Activated CD8-positive, alpha-beta memory T cell treated with anti-CD3 and anti-CD28 coated beads for 36 hours (primary cell): ENCODE measurements around the gene MED9. TPM values are rescaled to one million over a fixed set of nuclear protein-coding genes. Genes with fewer than 3 reads are reported as not detected.

ENCODE experiments used
- CTCF ChIA-PET: fragments of 350-600 bp; sonication (Branson Sonifier 250); formaldehyde crosslinking; loops from one replicate; lab custom pipeline; 2021; ENCODE audit warnings: antibody characterized with exemption; lab: Charles Lee
- POLR2A ChIA-PET: fragments of 350-600 bp; sonication (Branson Sonifier 250); formaldehyde crosslinking; loops from one replicate; lab custom pipeline; 2021; ENCODE audit warnings: antibody characterized with exemption; lab: Charles Lee
- total RNA-seq, 2 experiments: library from RNA; stranded (reverse); gene quantifications; one replicate each; pipeline ENCODE4 v1.2.3, GENCODE V29; 2021

Gene MED9
- total RNA-seq, 2 experiments from 2014 or later: 14.2 to 16.0 TPM

DNA sequence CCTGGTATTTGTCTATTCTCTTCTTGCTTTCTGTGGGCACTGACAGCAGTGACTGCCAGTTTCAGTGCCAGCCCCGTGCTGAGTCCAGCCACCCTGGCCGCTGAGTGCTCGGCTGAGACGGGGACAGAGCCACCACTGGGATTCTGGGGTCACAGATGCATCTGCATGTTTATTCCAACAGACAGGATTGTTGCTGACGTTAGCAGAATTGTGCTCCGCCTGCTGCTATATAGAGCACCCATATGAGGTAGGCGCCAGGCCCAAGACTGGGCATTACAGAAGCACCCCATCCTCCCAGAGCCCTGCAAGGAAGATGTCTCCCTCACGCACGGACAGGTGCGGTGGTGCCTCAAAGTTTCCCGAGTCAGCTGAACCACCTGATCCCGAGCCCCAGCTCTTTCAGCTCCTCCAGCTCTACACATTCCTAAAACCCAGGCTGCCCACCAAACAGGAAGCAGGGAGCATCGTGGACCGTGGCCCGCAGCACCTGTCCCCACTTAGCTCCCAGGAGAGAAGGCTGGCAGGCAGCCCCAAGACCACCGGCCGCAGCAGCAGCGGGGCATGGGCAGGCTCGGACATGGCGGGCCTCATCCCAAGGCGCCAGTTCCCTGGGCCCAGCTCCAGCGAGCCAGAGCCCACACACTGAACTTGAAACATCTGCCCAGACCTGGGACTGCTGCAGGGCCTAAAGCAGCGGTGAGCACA, 64.3 kb downstream of the MED9 start:
- CTCF ChIA-PET: no interaction called here
- POLR2A ChIA-PET: no interaction called here

DNA sequence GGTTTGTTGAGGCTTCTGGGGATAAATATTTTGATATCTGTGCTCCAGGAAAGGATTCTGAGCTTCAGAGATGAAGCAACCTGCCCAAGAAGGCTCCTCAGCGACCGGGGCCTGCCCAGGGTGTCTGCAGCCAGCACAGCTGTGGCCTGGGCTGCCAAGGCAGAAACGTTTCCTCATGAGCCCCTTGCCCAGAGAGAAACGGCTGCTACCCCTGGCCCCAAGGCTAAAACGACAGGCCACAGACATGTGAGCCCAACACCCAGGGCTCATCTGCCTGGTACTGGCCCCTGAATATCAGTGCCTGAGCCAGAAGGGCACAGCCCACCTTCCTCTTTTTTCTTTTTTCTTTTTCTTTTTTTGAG, 64.8 kb downstream of the MED9 start:
- ChIA-PET CTCF (no interaction called here), POLR2A (no interaction called here)

Other genes with a start within 250 kb of the MED9 start
- 10 to 100 TPM; 22.2 to 25.7 TPM for gene FLCN, start 239.8 kb upstream of the MED9 start, total RNA-seq
- gene COPS3, start 195.8 kb upstream of the MED9 start, total RNA-seq: 100 to 1,000 TPM; 136 to 141 TPM
- gene NT5M, start 173.6 kb upstream of the MED9 start, total RNA-seq: 1 to 10 TPM; 5.2 to 7.0 TPM
- gene RASD1, start 19.4 kb downstream of the MED9 start, total RNA-seq: under 1 TPM; 0.42 to 0.61 TPM
- gene PEMT, start 114.7 kb downstream of the MED9 start, total RNA-seq: 10 to 100 TPM; 30.3 to 43.6 TPM
- 10 to 100 TPM; 21.3 to 21.6 TPM for gene RAI1, start 204.5 kb downstream of the MED9 start, total RNA-seq